Panc1 (cell line): Measurements from ENCODE around the gene TINAG. TPM values are rescaled to one million over a fixed set of nuclear protein-coding genes. Genes with fewer than 3 reads are reported as not detected.

Experiments used
- ATAC-seq: fragments of 200-7000 bp; cut with Tn5 transposase; 2 replicates; pipeline ENCODE4 v1.9.1; 2020; ENCODE audit warnings: mild to moderate bottlenecking, moderate library complexity
- BruUV-seq: library from RNA; stranded (reverse); fragments of 400-500 nt; replicated peaks from 2 replicates; lab custom pipeline; 2021; lab: Mats Ljungman, UMichigan
- CTCF ChIA-PET: fragments of 300-600 bp; sonication (Branson Sonifier 250); formaldehyde crosslinking; loops from one replicate; lab custom pipeline; 2022; ENCODE audit warnings: antibody characterized with exemption; lab: Charles Lee
- POLR2A ChIA-PET: fragments of 300-600 bp; sonication (Branson Sonifier 250); formaldehyde crosslinking; loops from one replicate; lab custom pipeline; 2022; ENCODE audit warnings: antibody characterized with exemption; lab: Charles Lee
- DNase-seq: peaks from one replicate; pipeline ENCODE4 v3.0.0-alpha.2; 2010; ENCODE audit warnings: low read depth, low spot score
- H3K27ac ChIP-seq: 2 replicates; pipeline ENCODE4 v1.5.1; 2011; ENCODE audit warnings: mild to moderate bottlenecking, low read length, inconsistent platforms
- H3K27me3 ChIP-seq: fragments of 200-500 bp; sonication (Bioruptor generic); 2 replicates; pipeline ENCODE4 v1.6.0; 2014; ENCODE audit warnings: low read length, inconsistent platforms; ENCODE audit not compliant: control insufficient read depth, insufficient read depth
- H3K36me3 ChIP-seq: fragments of 200-500 bp; sonication (Bioruptor generic); 2 replicates; pipeline ENCODE4 v1.5.1; 2014; ENCODE audit warnings: inconsistent platforms, mild to moderate bottlenecking, low read length, moderate library complexity; ENCODE audit not compliant: control insufficient read depth, insufficient read depth
- H3K4me1 ChIP-seq: 2 replicates; pipeline ENCODE4 v1.5.1; 2011; ENCODE audit warnings: inconsistent platforms, mild to moderate bottlenecking, low read length, moderate library complexity; ENCODE audit not compliant: control insufficient read depth, insufficient read depth
- H3K4me3 ChIP-seq, 2 experiments: 2 replicates each; pipeline ENCODE4 v1.5.1; 2011 to 2012; ENCODE audit warnings: low read depth in 2 of 2, low read length in 2 of 2, mild to moderate bottlenecking in 2 of 2, inconsistent platforms in 1 of 2, moderate library complexity in 1 of 2
- H3K9me3 ChIP-seq: fragments of 200-500 bp; sonication (Bioruptor generic); 2 replicates; pipeline ENCODE4 v1.5.1; 2014; ENCODE audit warnings: low read depth, mild to moderate bottlenecking, inconsistent platforms, low read length, moderate library complexity; ENCODE audit not compliant: control insufficient read depth, insufficient read depth
- POLR2AphosphoS5 ChIP-seq: IDR thresholded peaks from 2 replicates; pipeline ENCODE4 v1.6.1; 2012; ENCODE audit warnings: mild to moderate bottlenecking, low read depth, low read length, moderate library complexity
- SIN3A ChIP-seq: IDR thresholded peaks from 2 replicates; pipeline ENCODE4 v1.6.1; 2012; ENCODE audit warnings: low read depth, mild to moderate bottlenecking, low read length, moderate library complexity, borderline replicate concordance; ENCODE audit not compliant: insufficient read depth
- TCF7L2 ChIP-seq: IDR thresholded peaks from 2 replicates; pipeline ENCODE4 v1.6.1; 2011; ENCODE audit warnings: mild to moderate bottlenecking, low read depth, low read length, inconsistent platforms
- in situ Hi-C: cut with HindIII; loops from 2 replicates; pipeline ENCODE4 v1.10.0; 2016; ENCODE audit warnings: low sequenced_read_pairs, low pct_unique_long_range_greater_than_20kb
- intact Hi-C: fragments of 100-400 bp; cut with micrococcal nuclease; formaldehyde crosslinking; loops from one replicate; pipeline ENCODE4 v1.10.0; 2022; ENCODE audit not compliant: unreplicated experiment
- total RNA-seq: library from RNA; stranded (reverse); gene quantifications from one replicate; pipeline ENCODE4 v1.2.1, GENCODE V29; 2021; ENCODE audit not compliant: unreplicated experiment
- TF ChIP-seq, protein P1 (sequence below): fragments of 450-650 bp; IDR thresholded peaks from 2 replicates; pipeline ENCODE4 v1.5.1; 2017; ENCODE audit warnings: mild to moderate bottlenecking
- TF ChIP-seq, protein P2 (sequence below), 2 experiments: IDR thresholded peaks; 2 replicates each; pipeline ENCODE4 v1.6.1; 2011 to 2012; ENCODE audit warnings: low read depth in 2 of 2, control low read depth in 1 of 2, low read length in 1 of 2, mild to moderate bottlenecking in 1 of 2, moderate library complexity in 1 of 2; ENCODE audit not compliant: insufficient read depth in 1 of 2

Gene TINAG
- total RNA-seq, 1 experiment from 2014 or later, result not detected

DNA sequence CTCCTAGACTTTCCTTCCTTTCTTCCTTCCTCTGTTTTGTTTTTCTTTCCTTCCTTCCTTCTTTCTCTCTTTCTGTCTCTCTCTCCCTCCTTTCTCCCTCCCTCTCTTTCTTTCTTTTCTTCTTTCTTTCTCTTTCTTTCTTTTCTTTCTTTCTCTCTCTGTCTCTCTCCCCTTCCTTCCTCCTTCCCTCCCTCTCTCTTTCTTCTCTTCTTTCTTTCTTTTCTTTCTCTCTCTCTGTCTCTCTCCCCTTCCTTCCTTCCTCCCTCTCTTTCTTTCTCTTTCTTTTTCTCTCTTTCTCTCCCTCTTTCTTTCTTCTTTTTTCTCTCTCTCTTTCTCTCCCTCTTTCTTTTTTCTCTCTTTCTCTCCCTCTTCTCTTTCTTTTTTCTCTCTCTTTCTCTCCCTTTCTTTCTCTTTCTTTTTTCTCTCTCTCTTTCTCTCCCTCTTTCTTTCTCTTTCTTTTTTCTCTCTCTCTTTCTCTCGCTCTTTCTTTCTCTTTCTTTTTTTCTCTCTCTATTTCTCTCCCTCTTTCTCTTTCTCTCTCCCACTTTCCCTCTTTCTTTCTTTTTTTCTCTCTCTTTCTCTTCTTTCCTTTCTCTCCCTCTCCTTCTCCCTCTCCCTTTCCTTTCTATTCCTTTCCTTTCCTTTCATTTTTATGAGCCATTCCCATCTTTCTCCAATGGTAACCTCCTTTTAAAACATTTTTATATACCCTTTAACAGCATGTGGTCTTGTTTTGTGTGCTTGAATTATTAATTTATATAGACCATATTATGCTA, 2.3 kb downstream of the TINAG start:
- POLR2A ChIA-PET, result no interaction called here
- H3K27me3 ChIP-seq, result no peaks in the 10 kb centered on the region
- in situ Hi-C loops (no loop called here), intact Hi-C loops (no loop called here)
- CTCF ChIA-PET, result no interaction called here
- H3K9me3 ChIP-seq, result no peaks in the 10 kb centered on the region; the same call in 1 of the 2 replicates
- no peak for ATAC-seq
- no peak overlapping the region for H3K4me3 ChIP-seq
- no peak overlapping the region for H3K27ac ChIP-seq
- H3K36me3 ChIP-seq, result no peaks in the 10 kb centered on the region
- no peak for TF ChIP-seq SIN3A
- no peak for TF ChIP-seq POLR2AphosphoS5
- TF ChIP-seq TCF7L2, result no peak
- TF ChIP-seq, protein P1, sequence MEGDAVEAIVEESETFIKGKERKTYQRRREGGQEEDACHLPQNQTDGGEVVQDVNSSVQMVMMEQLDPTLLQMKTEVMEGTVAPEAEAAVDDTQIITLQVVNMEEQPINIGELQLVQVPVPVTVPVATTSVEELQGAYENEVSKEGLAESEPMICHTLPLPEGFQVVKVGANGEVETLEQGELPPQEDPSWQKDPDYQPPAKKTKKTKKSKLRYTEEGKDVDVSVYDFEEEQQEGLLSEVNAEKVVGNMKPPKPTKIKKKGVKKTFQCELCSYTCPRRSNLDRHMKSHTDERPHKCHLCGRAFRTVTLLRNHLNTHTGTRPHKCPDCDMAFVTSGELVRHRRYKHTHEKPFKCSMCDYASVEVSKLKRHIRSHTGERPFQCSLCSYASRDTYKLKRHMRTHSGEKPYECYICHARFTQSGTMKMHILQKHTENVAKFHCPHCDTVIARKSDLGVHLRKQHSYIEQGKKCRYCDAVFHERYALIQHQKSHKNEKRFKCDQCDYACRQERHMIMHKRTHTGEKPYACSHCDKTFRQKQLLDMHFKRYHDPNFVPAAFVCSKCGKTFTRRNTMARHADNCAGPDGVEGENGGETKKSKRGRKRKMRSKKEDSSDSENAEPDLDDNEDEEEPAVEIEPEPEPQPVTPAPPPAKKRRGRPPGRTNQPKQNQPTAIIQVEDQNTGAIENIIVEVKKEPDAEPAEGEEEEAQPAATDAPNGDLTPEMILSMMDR, result no peak
- TF ChIP-seq, protein P2, sequence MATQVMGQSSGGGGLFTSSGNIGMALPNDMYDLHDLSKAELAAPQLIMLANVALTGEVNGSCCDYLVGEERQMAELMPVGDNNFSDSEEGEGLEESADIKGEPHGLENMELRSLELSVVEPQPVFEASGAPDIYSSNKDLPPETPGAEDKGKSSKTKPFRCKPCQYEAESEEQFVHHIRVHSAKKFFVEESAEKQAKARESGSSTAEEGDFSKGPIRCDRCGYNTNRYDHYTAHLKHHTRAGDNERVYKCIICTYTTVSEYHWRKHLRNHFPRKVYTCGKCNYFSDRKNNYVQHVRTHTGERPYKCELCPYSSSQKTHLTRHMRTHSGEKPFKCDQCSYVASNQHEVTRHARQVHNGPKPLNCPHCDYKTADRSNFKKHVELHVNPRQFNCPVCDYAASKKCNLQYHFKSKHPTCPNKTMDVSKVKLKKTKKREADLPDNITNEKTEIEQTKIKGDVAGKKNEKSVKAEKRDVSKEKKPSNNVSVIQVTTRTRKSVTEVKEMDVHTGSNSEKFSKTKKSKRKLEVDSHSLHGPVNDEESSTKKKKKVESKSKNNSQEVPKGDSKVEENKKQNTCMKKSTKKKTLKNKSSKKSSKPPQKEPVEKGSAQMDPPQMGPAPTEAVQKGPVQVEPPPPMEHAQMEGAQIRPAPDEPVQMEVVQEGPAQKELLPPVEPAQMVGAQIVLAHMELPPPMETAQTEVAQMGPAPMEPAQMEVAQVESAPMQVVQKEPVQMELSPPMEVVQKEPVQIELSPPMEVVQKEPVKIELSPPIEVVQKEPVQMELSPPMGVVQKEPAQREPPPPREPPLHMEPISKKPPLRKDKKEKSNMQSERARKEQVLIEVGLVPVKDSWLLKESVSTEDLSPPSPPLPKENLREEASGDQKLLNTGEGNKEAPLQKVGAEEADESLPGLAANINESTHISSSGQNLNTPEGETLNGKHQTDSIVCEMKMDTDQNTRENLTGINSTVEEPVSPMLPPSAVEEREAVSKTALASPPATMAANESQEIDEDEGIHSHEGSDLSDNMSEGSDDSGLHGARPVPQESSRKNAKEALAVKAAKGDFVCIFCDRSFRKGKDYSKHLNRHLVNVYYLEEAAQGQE (IDR thresholded peaks at IDR 0.05; ENCODE audit: insufficient read depth in 1 of 2, low read depth in 2 of 2, low read length in 1 of 2), result no peak
- BruUV-seq, result no TSS peak
- DNase-seq, result no peak
- no peaks in the 10 kb centered on the region for H3K4me1 ChIP-seq

GRCh38 chr6:54315656-54316055, 7.4 kb downstream of the TINAG start:
- H3K4me1 ChIP-seq, result no peaks in the 10 kb centered on the region
- DNase-seq, result no peak
- in situ Hi-C loops, result no loop called here

More at GRCh38 chr6:54315656-54316055, 7.4 kb downstream of the TINAG start:
- BruUV-seq, result no TSS peak
- intact Hi-C loops, result no loop called here
- H3K4me3 ChIP-seq, result no peak overlapping the region
- H3K27ac ChIP-seq, result no peak overlapping the region
- POLR2A ChIA-PET, result no interaction called here
- H3K36me3 ChIP-seq, result no peaks in the 10 kb centered on the region
- CTCF ChIA-PET, result no interaction called here
- H3K9me3 ChIP-seq, result no peaks in the 10 kb centered on the region; the same call in 1 of the 2 replicates
- no peak for ATAC-seq
- H3K27me3 ChIP-seq, result no peaks in the 10 kb centered on the region
- no peak for TF ChIP-seq SIN3A
- no peak for TF ChIP-seq POLR2AphosphoS5
- TF ChIP-seq TCF7L2, result no peak
- TF ChIP-seq, protein P2 (IDR thresholded peaks at IDR 0.05; ENCODE audit: insufficient read depth in 1 of 2, low read depth in 2 of 2, low read length in 1 of 2), result no peak
- TF ChIP-seq, protein P1, result no peak
